ENCODE measurements around the gene ZCCHC3.
"Not testable (repeated sequence)": the region's sequence is repeated elsewhere in the genome, so short reads cannot be mapped to it uniquely, and the experiment has no call there.

The ZCCHC3 gene

GRCh38 chr20:316316-317068 is 19.1 kb downstream of the ZCCHC3 start:
- no peak for FAIRE-seq

- no peak for FAIRE-seq
These were observed 27.0 kb downstream of the ZCCHC3 start for GRCh38 chr20:324177-325044.

- no peak for FAIRE-seq
These were observed 27.9 kb downstream of the ZCCHC3 start, which contains the start of gene SOX12 for GRCh38 chr20:325045-325888. Gene SOX12 (plus strand): TSS chr20:325552. CDS start chr20:325925, 373 bp downstream.

- no peak for FAIRE-seq
These were observed 28.7 kb downstream of the ZCCHC3 start for GRCh38 chr20:325889-326644.

GRCh38 chr20:326645-327185 is 29.3 kb downstream of the ZCCHC3 start:
- no peak for FAIRE-seq

GRCh38 chr20:327186-328026 is 30.0 kb downstream of the ZCCHC3 start:
- peak; percentile 17 for FAIRE-seq

- no peak for FAIRE-seq
These were observed 30.9 kb downstream of the ZCCHC3 start for GRCh38 chr20:328027-328974.

- no peak for FAIRE-seq
These were observed 31.8 kb downstream of the ZCCHC3 start for GRCh38 chr20:328975-329695.

- no peak for FAIRE-seq
These were observed 32.5 kb downstream of the ZCCHC3 start for GRCh38 chr20:329851-330232.

- no peak for FAIRE-seq
These were observed 33.1 kb downstream of the ZCCHC3 start for GRCh38 chr20:330233-331149.

- no peak for FAIRE-seq
These were observed 37.2 kb downstream of the ZCCHC3 start for GRCh38 chr20:334578-334977.

- FAIRE-seq: not testable (repeated sequence)
These were observed 38.7 kb downstream of the ZCCHC3 start for GRCh38 chr20:336040-336439.

- FAIRE-seq: no peak
These were observed 44.3 kb downstream of the ZCCHC3 start for GRCh38 chr20:341682-342081.

GRCh38 chr20:343107-343506 is 45.7 kb downstream of the ZCCHC3 start:
- FAIRE-seq: no peak

- FAIRE-seq: no peak
These were observed 48.8 kb downstream of the ZCCHC3 start for GRCh38 chr20:346033-346639.

- FAIRE-seq: no peak
These were observed 49.4 kb downstream of the ZCCHC3 start, which contains the start of gene NRSN2 for GRCh38 chr20:346640-347316. Gene NRSN2 (plus strand): TSS chr20:347111. CDS start chr20:349644, 2,533 bp downstream.

GRCh38 chr20:347317-347639 is 49.9 kb downstream of the ZCCHC3 start:
- FAIRE-seq: no peak

Measured in TTC549 (cell line).